Right cardiac atrium (tissue), 5 donors: Measurements from ENCODE around the gene ABCG1. TPM values are rescaled to one million over a fixed set of nuclear protein-coding genes. Genes with fewer than 3 reads are reported as not detected.
A peak's percentile ranks its signal among the peaks of the same experiment; 100 is the strongest.
"Not testable (repeated sequence)": the region's sequence is repeated elsewhere in the genome, so short reads cannot be mapped to it uniquely, and the experiment has no call there.

ENCODE experiments used
- ATAC-seq, 2 donors: fragments of 200-7000 bp; cut with Tn5 transposase; one replicate each; pipeline versions ENCODE4 v1.8.0 to v1.9.1; 2020; ENCODE audit warnings: moderate library complexity in 2 of 2, mild to moderate bottlenecking in 1 of 2
- DNase-seq, 3 donors: peaks; one replicate each; pipeline ENCODE4 v3.0.0-alpha.2; 2020
- H3K27ac ChIP-seq: one replicate; pipeline ENCODE4 v1.5.1; 2013; ENCODE audit warnings: mild to moderate bottlenecking, low read length, control low read depth, moderate library complexity
- H3K27me3 ChIP-seq: one replicate; pipeline ENCODE4 v1.6.1; 2013; ENCODE audit not compliant: control insufficient read depth, insufficient read depth
- H3K4me1 ChIP-seq: one replicate; pipeline ENCODE4 v1.6.1; 2013; ENCODE audit warnings: low read length; ENCODE audit not compliant: control insufficient read depth, insufficient read depth
- H3K4me3 ChIP-seq: one replicate; pipeline ENCODE4 v1.5.1; 2013; ENCODE audit warnings: low read length, control low read depth
- H3K9me3 ChIP-seq: one replicate; pipeline ENCODE4 v1.6.1; 2013; ENCODE audit warnings: low read length; ENCODE audit not compliant: control insufficient read depth
- WGBS: extraction: QIAGEN DNeasy Blood & Tissue Kit; methylation state at CpG from one replicate; pipeline ENCODE4 v1.1.7; 2013; 5-methylcytosine and 5-hydroxymethylcytosine counted together
- intact Hi-C, 4 donors: fragments of 100-400 bp; cut with DNase I; formaldehyde crosslinking; loops; one replicate each; pipeline versions ENCODE4 v1.11.0 to v1.14.0; 2022 to 2023
- polyA plus RNA-seq: library from polyadenylated mRNA; stranded (reverse); fragments of 200-250 nt; gene quantifications from one replicate; pipeline ENCODE4 v1.2.3, GENCODE V29; 2013
- total RNA-seq, 4 donors: library from RNA; stranded (reverse); fragmentation: NEBNext Ultra II Directional; extraction: Animal tissue kit (Norgen Biotek cat#: 25700); gene quantifications; one replicate each; pipeline ENCODE4 v1.2.1, GENCODE V29; 2021
- donor health status: healthy with polysubstance abuse.
- donor health status: DM: no; HTN: yes; CAD: no.
- donor health status: DM: no; HTN: no; CAD: no.
- donor health status: DM: no; HTN: yes; CAD: no; lungs with severe emphysema.
- donor health status: DM: yes; HTN: yes; CAD: no.

Gene ABCG1
- total and polyA plus RNA-seq, 5 donors: 3.6 to 11.5 (median 5.7) TPM

GRCh38 chr21:42288962-42289361 is 70.0 kb downstream of the ABCG1 start:
- H3K27ac ChIP-seq: no peak overlapping the region
- WGBS: 89% methylated on average over 5 of the region's 5 CpGs
- H3K4me1 ChIP-seq: no peaks in the 10 kb centered on the region
- no peaks in the 10 kb centered on the region for H3K9me3 ChIP-seq
- ATAC-seq (no peak), DNase-seq (no peak)
- no peaks in the 10 kb centered on the region for H3K27me3 ChIP-seq
- H3K4me3 ChIP-seq: no peak overlapping the region
- intact Hi-C loops: no loop called here

DNA sequence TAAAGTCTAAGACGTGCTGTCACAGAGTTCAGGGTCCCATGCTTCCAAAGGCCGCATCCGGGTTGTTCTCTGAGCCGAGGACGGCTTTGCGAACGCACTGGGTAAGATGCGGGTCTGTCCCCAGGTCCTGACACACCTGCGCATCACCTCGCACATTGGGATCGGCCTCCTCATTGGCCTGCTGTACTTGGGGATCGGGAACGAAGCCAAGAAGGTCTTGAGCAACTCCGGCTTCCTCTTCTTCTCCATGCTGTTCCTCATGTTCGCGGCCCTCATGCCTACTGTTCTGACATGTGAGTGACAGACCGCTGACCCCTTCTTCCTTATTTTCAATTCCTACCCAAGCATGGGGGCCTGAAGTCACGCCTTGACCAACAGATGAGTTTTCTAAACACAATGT is 71.0 kb downstream of the ABCG1 start:
- peak; percentile 47 to 75 (median 67) for DNase-seq
- 89% methylated on average over 18 of the region's 18 CpGs for WGBS
- no peak overlapping the region for H3K4me3 ChIP-seq
- H3K27ac ChIP-seq: no peak overlapping the region
- intact Hi-C loops: no loop called here
- H3K27me3 ChIP-seq: no peaks in the 10 kb centered on the region
- no peaks in the 10 kb centered on the region for H3K9me3 ChIP-seq
- H3K4me1 ChIP-seq: no peaks in the 10 kb centered on the region
- ATAC-seq: no peak

- Histone ChIP-seq H3K4me1 (no peaks in the 10 kb centered on the region), H3K27ac (no peak overlapping the region), H3K27me3 (no peaks in the 10 kb centered on the region), H3K4me3 (no peak overlapping the region), H3K9me3 (no peaks in the 10 kb centered on the region)
- intact Hi-C loops: no loop called here
- DNase-seq (peak in 1 of 3 donors; percentile 11), ATAC-seq (no peak)
- WGBS: 50% methylated on average over 3 of the region's 3 CpGs
Measured at GRCh38 chr21:42290505-42290904, 71.6 kb downstream of the ABCG1 start.

DNA sequence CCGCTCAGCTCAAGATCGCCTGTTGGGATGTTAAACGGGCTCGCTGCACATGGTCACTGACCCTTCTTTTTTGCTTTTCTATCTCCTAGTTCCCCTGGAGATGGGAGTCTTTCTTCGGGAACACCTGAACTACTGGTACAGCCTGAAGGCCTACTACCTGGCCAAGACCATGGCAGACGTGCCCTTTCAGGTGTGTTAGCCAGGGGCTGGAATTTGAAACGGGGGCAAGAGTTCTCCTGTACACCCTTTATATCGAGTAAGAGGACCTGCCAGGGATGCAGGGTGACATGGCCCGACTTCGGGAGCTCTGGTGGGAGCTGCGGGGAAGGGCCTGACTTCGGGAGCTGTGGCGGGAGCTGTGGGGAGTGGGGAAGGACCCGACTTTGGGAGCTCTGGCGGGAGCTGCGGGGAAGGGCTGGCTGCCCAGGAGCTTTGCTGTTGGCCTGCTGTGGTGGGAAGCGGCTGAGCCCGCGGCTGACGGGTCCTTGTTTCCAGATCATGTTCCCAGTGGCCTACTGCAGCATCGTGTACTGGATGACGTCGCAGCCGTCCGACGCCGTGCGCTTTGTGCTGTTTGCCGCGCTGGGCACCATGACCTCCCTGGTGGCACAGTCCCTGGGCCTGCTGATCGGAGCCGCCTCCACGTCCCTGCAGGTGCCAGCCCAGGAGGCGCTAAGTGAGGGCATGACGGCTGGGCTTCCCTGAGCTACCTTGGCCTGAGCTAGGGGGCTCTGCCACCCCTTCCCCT is 72.2 kb downstream of the ABCG1 start:
- H3K4me3 ChIP-seq: no peak overlapping the region
- intact Hi-C loops: no loop called here
- H3K4me1 ChIP-seq: no peaks in the 10 kb centered on the region
- DNase-seq: peak in 1 of 3 donors; percentile 54
- no peak for ATAC-seq
- no peaks in the 10 kb centered on the region for H3K27me3 ChIP-seq
- no peak overlapping the region for H3K27ac ChIP-seq
- 88% methylated on average over 35 of the region's 35 CpGs for WGBS
- H3K9me3 ChIP-seq: no peaks in the 10 kb centered on the region

GRCh38 chr21:42291751-42292562 is 73.0 kb downstream of the ABCG1 start:
- peak in 1 of 2 donors; percentile 10 for ATAC-seq
- DNase-seq: peak in 1 of 3 donors; percentile 15
- no peak overlapping the region for H3K27ac ChIP-seq
- intact Hi-C loops: no loop called here
- H3K4me1 ChIP-seq: no peaks in the 10 kb centered on the region
- H3K27me3 ChIP-seq: no peaks in the 10 kb centered on the region
- 89% methylated on average over 22 of the region's 22 CpGs for WGBS
- H3K4me3 ChIP-seq: no peak overlapping the region
- no peaks in the 10 kb centered on the region for H3K9me3 ChIP-seq

DNA sequence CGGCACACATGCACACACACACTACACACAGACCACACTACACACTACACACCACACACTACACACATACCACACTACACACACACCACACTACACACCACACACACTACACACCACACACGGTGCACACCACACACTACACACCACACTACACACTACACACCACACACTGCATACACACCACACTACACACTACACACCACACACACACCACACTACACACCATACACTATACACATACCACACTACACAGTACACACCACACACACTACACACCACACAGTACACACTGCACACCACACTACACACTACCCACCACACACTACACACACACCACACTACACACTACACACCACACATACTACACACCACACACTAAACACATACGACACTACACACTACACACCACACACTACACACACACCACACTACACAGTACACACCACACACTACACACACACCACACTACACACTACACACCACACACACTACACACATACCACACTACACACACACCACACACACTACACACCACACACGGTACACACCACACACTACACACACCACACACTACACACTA is 73.7 kb downstream of the ABCG1 start:
- intact Hi-C loops, H3K4me1 ChIP-seq, ATAC-seq, H3K9me3 ChIP-seq, DNase-seq, H3K27me3 ChIP-seq, H3K27ac ChIP-seq, H3K4me3 ChIP-seq: not testable (repeated sequence)
- WGBS: 96% methylated on average over 4 of the region's 4 CpGs

GRCh38 chr21:42293649-42294272 is 74.8 kb downstream of the ABCG1 start:
- 79% methylated on average over 17 of the region's 17 CpGs for WGBS
- no peak overlapping the region for H3K4me3 ChIP-seq
- peak in 1 of 3 donors; percentile 28 for DNase-seq
- H3K9me3 ChIP-seq: no peaks in the 10 kb centered on the region
- H3K27ac ChIP-seq: no peak overlapping the region
- ATAC-seq: no peak
- no peaks in the 10 kb centered on the region for H3K27me3 ChIP-seq
- no peaks in the 10 kb centered on the region for H3K4me1 ChIP-seq
- intact Hi-C loops: no loop called here

GRCh38 chr21:42294273-42294880 is 75.4 kb downstream of the ABCG1 start:
- WGBS: 90% methylated on average over 22 of the region's 22 CpGs
- Histone ChIP-seq H3K27ac (no peak overlapping the region), H3K9me3 (no peaks in the 10 kb centered on the region), H3K4me1 (no peaks in the 10 kb centered on the region), H3K27me3 (no peaks in the 10 kb centered on the region), H3K4me3 (no peak overlapping the region)
- DNase-seq (no peak), ATAC-seq (peak in 1 of 2 donors; percentile 31)
- intact Hi-C loops: no loop called here

GRCh38 chr21:42295845-42296244 is 76.9 kb downstream of the ABCG1 start:
- intact Hi-C loops: no loop called here
- ATAC-seq (no peak), DNase-seq (peak in 1 of 3 donors; percentile 2)
- Histone ChIP-seq H3K27ac (no peak overlapping the region), H3K27me3 (no peaks in the 10 kb centered on the region), H3K4me3 (no peak overlapping the region), H3K4me1 (peaks cover 2% of the 10 kb centered on the region), H3K9me3 (no peaks in the 10 kb centered on the region)
- WGBS: 69% methylated on average over 15 of the region's 15 CpGs

DNA sequence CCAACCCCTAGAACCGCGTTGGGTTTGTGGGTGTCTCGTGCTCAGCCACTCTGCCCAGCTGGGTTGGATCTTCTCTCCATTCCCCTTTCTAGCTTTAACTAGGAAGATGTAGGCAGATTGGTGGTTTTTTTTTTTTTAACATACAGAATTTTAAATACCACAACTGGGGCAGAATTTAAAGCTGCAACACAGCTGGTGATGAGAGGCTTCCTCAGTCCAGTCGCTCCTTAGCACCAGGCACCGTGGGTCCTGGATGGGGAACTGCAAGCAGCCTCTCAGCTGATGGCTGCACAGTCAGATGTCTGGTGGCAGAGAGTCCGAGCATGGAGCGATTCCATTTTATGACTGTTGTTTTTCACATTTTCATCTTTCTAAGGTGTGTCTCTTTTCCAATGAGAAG is 77.6 kb downstream of the ABCG1 start:
- Histone ChIP-seq H3K4me1 (peaks cover 2% of the 10 kb centered on the region), H3K27ac (no peak overlapping the region), H3K9me3 (no peaks in the 10 kb centered on the region), H3K27me3 (no peaks in the 10 kb centered on the region), H3K4me3 (no peak overlapping the region)
- DNase-seq (peak in 1 of 3 donors; percentile 11), ATAC-seq (no peak)
- 83% methylated on average over 7 of the region's 7 CpGs for WGBS
- intact Hi-C loops: no loop called here
